AML-193 (cell line): ENCODE results near the gene ASXL1.
A peak's percentile ranks its signal among the peaks of the same experiment; 100 is the strongest.
"Not testable (repeated sequence)": the region's sequence is repeated elsewhere in the genome, so short reads cannot be mapped to it uniquely, and the experiment has no call there.

ENCODE experiments used
- DNase-seq, 2 experiments: peaks; one replicate each; lab custom pipeline; 2025; lab: John Stamatoyannopoulos, UW

The ASXL1 gene

DNA sequence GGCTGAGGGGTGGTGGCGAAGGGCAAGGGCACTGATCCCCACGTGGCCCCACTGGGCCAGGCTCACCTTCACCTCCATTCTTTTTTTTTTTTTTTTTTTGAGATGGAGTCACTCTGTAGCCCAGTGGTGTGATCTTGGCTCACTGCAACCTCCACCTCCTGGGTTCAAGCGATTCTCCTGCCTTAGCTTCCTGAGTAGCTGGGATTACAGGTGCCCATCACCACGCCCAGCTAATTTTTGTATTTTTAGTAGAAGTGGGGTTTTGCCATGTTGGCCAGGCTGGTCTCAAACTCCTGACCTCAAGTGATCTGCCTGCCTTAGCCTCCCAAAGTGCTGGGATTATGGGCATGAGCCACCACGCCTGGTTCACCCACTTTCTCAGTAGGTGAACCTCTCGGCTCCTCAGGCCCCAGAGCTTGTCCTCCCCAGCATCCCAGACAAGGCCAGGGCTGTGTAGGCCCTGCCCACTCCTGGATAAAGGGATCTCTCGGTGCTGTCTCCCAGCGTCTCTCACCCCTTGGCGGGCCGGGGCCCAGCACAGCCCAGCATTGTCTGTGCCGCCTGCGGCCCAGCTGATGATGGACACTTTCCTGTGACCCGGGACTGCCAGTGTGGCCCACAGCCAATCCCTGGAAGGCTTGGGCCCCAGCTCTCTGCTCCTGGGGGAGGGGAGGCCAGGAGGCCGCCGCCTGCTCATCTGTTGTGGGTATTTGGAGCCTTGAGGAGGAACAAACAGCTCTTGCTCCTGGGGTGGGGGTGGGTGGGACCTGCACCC lies 108.0 kb downstream of the ASXL1 start:
- DNase-seq = not testable (repeated sequence)

DNA sequence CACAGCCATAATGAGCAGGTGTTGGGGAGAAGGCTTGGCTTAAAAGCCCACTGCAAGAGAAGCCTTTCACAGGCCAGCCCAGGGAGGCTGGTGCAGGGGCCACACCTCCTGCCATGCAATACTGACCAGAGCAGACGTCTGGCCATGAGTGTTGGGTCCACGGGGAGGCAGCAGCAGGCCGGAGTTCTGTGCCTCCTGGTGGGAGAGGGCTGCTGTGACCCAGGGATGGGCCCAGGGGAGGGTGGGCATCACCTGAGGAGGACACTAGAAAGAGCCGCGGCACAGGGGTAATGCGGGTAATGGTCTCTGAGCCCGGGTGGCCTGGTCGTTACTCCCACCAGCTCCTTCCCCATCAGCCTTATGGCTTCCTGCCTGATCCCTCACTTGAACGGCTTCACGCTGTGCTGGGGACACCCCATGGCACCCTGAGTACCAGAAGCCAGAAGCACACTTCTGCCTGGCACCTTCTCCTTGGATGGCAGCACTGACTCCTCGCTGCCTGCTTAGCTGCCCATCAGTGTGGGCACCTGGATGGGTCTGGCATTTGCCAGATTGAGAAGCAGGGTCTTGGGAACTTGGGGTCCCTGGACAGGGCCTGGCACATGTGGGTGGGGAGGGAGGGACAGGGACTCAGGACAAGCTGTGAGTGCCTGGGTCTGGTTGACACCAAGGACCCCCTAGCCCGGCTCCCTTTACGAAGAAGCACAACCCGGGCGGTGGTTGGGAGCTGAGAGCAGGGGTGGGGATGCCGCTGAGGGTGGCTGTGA lies 108.8 kb downstream of the ASXL1 start:
- no peak for DNase-seq

DNA sequence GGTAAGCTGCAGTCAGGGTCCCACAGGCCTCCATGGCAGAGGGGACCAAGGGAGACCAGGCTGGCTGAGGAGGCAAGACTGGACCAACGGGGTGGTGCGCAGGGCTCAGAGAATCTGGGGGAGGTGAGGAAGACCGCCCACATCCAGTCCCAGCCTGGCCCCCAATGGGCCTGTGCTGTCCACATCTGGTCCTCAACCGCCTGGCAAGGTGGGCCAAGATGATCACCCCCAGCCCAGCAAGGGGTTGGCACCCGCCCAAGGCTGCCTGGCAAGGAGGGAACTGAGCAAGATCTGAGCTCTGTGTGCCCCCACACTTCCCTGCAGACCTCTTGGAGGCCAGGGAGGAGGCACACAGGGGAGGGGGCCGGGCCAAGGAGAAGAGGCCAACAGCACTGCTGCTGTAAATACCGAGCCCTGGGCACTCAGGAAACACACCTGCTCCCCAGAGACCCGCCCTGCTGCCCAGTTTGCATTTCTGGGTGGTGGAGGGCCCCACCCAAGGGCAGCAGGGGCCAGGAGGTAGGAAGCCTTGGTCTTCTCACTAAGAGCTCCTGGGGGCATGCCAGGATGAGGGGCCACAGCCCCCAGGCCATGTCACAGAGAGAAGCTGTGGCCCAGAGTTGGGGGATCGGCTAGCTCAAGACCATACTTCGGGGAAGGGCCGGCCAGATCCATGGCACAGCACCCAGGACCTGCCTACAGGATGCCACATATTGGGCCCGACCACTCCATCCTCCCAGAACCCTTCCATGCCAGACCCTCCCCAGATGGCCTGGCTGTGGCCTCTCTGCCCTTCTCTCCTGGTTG lies 109.6 kb downstream of the ASXL1 start:
- no peak for DNase-seq

DNA sequence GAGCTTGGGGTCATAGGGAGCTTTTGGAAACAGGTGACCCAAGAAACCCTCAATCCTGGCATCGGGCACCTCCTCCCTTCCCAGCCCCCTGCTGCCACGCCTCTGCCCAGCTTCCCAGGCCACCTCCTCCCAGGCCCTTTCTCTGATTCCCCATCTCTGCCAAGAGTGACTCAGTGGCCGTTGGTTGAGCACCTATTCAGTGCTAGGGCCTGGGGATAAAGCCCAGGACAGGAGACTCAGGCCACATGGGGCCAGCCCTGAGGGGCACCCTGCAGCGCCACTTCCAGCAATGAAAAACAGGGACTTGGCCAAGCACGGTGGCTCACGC lies 110.1 kb downstream of the ASXL1 start:
- DNase-seq = no peak

DNA sequence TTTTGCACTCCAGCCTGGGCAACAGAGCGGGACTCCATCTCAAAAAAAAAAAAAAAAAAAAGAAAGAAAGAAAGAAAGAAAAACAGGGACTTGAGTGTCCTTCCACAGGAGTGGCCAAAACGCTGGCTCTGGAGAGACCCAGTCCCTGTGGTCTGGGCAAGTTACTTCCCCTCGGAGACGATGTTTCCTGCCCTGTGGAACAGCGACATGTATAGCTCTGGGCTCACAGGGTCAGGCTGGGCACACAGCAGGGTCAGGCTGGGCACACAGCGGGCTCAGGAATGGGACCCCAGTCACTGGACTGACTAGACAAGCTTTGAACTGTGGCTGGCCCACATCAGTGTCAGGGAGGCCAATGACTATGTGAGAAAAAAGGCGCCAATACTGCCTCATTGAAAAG lies 110.7 kb downstream of the ASXL1 start:
- DNase-seq = no peak

DNA sequence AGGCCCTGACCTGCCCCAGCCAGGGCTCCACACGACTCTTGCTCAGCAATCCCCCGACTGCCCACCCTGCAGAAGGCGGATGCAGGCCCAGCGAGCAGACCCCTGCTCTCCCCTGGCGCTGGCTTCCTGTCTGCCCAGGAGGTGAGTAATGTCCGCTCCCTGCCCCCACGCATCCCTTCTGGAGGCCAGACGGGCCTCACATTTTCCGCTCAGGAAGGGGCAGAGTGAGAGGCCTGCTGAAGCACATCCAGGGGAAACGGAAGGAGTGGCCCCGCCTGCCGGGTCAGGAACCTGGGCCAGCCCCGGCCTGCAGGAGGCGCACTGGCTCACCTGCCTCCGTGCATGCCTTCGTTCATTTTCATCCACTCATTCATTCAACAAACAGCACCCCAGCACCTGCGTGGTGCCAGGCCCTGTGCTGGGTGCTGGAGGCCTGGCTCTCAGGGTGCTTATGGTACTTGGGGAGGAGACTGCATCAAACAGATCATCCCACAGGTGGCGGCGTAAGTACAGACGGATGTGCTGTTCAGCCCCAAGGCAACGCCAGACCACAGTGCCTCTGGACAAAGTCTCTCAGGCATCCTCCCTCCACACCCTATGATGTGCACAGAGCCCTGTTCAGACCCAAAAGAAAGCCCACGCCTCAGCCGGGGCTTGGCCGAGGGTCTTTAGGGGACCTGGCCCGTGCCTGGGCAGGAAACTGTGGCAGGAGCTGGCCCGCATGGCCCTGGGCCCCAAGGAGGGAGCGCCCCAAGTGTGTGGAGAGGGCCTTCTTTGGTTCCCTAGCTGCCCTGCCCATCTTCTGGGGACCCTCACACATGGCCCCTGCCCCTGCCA lies 112.1 kb downstream of the ASXL1 start:
- DNase-seq = peak; percentile 36 to 59

DNA sequence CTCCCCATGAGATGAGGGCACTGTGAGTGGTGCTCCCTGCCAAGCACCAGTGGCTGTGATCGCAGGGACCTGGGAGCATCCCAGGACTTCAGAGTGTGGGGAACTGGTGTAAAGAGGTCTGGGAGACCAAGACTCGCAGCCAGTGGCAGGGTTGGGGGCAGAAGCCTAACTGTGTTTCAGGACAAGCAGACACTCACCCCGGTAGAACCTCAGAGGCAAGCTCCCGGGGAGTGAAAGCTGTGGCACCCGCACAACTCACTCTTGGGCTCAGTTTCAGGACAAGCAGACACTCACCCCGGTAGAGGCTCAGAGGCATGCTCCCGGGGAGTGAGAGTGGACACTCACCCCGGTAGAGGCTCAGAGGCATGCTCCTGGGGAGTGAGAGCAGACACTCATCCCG lies 112.8 kb downstream of the ASXL1 start:
- no peak for DNase-seq

DNA sequence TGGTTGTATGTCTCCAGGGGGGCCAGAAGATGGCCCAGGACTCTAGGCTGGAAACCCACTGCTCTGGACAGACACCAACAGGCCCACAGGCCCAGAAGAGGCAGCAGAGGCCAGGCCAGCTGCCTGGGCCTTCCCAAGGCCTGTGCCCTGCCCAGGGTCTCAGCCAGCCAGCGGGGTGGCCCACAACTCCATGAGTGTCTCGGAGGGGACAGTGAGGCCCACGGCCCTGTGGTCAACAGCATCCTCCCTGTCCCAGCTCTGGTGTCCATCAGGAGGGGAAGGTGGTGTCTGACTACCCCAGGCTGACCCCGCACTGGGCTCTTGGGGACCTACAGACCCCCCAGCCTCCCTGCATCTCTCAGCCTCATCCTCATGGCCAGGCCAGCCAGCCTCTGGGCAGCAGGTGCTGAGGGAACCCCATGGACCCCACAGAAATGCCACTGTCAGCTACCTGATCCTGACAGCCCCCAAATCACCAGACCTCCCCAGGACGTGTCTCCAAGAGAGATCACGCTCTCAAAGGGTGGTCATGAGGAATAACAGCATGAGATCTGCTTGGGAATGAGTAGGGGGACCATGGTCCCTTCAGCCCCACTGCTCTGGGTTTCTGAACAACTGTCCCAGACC lies 114.6 kb downstream of the ASXL1 start:
- no peak for DNase-seq

DNA sequence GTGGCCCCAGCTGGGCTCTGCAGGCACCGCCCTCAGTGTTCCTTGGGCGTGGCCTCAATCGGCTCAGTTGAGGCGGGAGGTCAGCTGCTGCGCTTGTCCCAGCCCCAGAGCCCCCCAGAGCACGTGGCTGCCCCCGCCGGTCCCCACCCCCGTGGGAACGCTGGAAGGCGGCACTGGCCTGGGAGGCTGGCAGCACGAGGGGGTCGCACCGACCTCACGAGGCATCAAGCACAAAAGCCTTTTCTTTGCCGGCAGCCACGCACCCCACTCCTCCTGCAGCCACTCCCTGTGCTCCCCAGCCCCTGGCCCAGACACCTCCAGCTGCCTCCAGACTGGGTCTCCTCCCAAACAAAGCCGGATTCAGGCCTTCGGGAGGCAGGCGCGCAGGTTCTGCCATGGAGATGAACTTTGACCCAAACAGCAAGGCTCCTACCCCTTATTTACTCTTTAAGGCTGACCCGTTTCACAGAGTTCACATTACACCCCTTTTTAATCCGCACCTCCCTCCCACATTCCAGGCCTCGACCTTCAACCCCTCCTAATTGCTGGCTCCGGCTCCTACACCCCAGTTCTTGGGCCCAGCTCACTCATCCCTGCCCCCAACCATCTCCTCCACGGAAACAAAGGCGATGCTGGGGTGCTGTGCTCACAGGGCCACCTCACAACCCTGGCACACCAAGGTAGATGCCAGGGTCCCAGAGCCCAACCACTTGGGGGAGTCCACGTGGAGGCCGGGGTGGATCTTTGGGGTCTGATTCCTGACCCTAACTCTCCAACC lies 115.3 kb downstream of the ASXL1 start:
- DNase-seq = no peak

DNA sequence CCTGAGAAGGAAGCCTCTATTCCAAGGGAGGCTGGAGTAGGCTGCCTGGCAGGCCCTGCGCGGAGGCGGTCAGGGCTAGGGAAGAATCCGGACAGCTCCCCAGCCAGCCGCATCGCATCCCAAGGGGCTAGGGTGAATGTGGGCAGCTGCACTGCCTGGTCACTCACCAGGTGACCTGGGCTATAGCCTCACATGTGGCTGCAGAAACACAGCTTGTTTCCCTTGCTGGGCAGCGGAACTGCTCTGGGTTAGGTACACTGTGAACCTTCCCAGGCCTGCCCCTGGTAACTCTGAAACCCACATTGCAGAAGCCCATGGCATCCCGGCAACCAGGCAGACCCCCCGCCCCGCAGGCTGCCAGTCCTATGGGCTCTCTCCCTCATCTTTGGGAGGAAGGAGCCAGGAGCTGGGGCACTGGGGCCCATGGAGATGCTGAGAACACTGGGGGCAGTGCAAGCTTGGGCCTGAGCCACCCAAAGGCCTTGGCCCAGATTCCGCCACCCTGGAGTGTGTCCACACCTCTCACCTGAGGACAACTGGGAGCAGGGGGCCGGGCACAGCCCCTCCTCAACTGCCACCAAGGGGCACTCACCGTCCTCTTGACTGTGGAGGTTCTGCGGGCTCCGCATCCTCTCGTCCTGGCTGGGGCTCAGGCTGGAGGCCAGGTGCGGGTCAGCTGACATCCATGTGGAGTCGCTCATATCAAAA lies 116.0 kb downstream of the ASXL1 start:
- DNase-seq = no peak

DNA sequence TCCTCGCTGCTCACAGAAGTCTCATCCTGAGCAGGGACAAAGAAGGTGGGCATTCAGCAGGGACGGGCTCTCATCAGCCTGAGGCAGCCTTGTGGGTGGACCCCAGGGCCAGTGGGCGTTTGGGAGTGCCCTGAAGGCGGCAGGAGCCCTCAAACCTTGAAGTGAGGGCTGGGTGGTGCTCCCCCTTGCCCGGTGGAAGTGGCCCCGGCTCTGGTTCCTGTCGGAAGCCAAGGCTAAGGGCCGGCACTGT lies 116.5 kb downstream of the ASXL1 start:
- no peak for DNase-seq

DNA sequence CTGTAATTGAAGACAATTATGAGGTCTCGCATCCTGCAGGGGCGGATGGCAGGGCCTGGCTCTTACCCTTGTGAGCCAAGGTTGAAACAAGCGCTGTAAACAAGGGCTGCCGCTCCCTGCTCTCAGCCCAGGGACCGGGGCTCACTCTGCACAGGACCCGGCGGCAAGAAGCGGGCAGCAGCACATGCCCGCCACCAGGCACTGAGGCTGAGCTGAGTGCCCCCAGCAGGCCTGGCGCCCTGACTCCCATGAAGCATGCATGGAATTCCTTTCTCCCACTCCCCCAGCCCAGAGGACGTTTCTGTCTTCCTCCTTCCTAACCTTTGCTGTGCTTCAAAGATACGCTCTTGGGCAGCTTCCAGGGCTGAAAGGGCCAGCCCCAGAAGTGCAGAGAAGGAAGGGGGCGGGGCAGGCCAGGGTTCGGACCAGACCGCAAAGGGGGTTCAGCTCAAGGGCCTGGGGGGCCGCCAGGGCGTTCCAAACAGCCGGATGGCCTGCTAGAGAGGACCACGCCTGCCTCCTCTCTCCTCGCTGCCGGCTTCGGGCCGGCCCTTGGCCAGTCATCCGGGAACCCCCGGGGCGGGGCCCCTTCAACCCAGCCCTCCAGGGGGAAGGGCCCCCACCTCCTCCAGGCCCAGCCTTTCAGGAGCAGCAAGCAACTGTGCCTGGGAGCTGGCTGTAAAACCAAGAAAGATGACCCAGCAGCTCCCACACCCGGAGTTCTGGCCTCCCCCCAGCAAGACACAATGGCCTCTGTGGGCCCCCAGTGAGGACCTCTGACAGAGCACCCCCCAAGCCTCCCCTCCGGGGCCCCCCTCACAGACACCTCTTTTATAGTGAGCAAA lies 117.1 kb downstream of the ASXL1 start:
- no peak for DNase-seq

DNA sequence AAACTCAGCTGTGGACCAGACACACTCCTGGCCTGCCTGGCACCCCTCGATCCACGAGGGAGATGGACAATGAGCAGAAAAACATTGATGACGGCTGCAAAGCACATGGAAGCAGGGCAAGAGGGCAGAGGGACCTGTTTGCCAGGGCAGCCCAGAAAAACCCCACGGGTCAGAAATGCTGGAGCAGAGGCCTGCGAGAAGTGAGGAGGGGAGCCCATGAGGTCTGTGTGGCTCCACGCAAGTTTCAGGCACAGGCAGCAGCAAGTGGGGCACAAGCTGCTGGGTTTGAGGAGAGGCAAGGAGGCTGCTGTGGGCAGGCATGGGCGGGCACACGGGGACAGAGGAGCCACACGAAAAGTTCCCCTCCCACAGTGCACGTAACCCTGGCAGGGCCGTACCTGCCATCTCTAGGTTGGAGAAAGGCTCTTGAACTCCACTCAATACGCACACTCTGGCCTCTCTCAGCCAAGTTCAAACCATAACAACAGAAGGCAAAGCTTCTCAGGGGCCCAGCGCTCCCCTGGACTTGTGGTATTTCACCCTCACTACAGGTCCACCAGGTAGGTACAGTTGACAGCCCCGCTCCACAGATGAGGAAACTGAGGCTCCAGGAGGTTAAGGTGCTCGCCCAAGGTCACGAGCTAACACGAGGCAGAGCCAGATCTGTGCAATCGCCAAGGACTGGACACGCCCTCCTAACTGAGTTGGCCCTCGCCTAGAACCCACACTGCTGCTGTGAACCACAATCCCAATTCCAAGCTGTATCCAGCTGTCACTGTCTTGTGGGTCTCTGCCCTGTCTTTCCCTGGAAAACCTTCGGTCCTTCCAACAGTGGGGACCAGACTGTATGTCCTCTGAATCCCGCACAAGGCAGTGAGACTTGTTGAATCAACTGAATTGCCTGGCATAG lies 118.8 kb downstream of the ASXL1 start:
- DNase-seq = no peak

DNA sequence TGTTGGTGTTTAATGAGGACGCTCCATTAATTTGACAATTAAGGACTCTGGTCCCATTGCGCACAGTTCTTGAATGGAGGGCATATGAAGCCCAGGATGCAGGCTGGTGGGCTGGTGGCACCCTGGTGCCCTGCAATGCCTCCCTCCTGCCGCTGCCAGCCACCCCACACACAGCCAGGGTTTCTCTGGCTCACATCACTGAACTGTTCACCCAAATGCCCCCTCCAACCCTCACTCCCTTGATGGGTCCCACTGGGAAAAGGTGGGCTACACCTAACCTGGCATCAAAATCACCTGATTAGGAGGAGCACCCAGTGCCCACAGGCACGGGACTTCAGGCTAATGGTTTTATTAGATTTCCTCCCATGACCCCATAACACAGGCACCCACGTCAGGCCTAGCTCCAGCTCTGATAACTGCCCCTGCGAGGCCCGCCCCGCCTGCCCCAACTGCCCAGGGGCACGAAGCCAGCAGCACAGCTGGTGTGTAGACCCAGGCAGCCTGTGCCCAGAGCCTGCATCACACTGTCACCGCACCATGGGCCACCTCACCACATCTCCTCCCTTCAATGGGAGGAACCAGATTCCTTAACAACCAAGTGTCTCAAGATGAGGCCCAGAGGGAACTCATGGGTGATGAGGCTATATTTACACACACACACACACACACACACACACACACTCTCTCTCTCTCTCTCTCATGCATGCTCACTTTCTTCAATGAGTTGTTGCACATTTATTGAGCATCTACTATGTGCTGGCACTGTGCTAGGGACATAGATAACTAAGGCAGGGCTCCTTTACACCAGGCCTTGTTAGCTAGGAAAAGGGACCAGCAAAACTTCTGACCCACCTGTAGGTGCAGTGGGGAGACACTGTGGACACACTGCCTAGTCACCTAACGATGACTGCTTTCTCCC lies 119.7 kb downstream of the ASXL1 start:
- no peak for DNase-seq

DNA sequence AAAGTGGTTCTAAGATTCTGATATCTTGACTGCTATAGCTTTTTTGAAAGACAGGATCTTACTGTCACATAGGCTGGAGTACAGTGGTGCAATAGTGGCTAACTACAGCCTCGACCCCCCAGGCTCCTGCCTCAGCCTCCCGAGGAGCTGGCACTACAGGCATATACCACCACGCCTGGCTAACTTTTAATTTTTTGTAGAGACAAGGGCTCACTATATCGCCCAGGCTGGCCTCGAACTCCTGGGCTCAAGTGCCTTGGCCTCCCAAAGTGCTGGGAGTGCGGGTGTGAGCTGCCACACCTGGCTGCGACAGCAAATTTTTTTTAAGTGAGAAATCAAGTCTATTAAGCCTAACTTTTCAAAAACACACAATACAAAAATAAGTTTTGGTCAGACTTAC lies 120.4 kb downstream of the ASXL1 start:
- DNase-seq = no peak

DNA sequence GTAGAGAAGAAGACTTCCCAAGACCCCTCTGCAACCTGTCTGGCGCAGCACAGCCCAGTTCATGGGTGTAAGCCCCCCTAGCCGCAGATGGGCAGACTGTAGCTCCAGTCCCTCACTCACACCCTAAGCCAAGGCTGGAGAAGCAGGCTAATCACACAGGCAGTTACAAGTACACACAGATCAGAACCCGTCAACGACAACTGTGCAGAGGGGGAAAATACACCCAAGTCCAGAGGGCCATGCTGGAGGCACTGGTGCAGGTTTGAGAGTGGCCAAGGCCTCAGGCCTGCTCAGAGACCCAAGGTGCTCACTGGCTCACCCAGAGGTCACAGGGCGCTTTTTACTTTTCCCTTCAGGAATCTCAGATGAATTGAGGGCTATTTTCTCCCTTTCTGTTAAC lies 120.9 kb downstream of the ASXL1 start:
- no peak for DNase-seq

DNA sequence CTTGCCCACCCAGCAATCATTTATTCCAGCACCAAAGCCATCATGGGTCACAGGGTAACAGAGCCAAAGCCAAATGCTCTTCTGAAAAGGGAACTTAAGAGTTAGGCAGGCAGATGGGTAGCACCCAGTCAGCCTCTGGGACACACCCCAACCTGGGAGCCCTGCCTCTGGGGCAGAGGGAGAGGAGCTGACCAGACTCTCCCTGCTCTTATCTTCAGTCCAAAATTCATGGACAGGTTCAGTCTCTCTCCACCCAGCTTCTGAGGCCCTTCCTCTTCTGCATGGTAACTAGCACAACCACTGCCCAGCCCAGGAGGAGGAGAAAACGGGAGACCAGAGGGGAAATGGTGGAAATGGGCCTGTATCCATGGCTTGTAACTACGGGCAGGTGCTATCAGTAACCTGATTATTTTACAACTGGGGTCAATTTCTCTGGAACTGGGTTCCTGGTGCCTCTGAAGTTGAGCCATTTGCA lies 121.6 kb downstream of the ASXL1 start:
- DNase-seq = no peak
